AG04449 (cell line): ENCODE data around the gene SCD5.

ENCODE experiments used
- CTCF ChIA-PET: fragments of 350-600 bp; formaldehyde crosslinking; extraction: SDS; loops from one replicate; lab custom pipeline; 2021; ENCODE audit warnings: antibody characterized with exemption; lab: Yijun Ruan, JAX
- POLR2A ChIA-PET: fragments of 400-600, 350-600 bp; formaldehyde crosslinking; extraction: SDS; loops from one replicate; lab custom pipeline; 2020; ENCODE audit warnings: antibody characterized with exemption, inconsistent platforms; lab: Yijun Ruan, JAX
- DNase-seq: peaks from one replicate; pipeline ENCODE4 v3.0.0-alpha.2; 2010; ENCODE audit warnings: low read depth, low spot score
- H3K4me3 ChIP-seq: 2 replicates; pipeline ENCODE4 v1.5.1; 2011; ENCODE audit warnings: low read depth, mild to moderate bottlenecking, control low read depth, low read length
- CTCF ChIP-seq: IDR thresholded peaks from one replicate; pipeline ENCODE4 v1.5.1; 2011; ENCODE audit warnings: mild to moderate bottlenecking, moderate library complexity, low read length, control low read depth, inconsistent platforms; ENCODE audit not compliant: insufficient read depth; ENCODE audit errors: missing control alignments

Gene SCD5

GRCh38 chr4:82733636-82734035, 65.0 kb downstream of the SCD5 start:
- no peak overlapping the region for H3K4me3 ChIP-seq
- TF ChIP-seq CTCF, result no peak
- DNase-seq, result no peak
- ChIA-PET POLR2A (no interaction called here), CTCF (interaction anchor here (1.0 to 2.4 kb wide), 3 partner anchors 9 to 272 kb away, joined by 5 to 11 read pairs (median 8); no protein-coding TSS in a partner anchor)

GRCh38 chr4:82728301-82728700, 70.3 kb downstream of the SCD5 start:
- CTCF ChIA-PET, result interaction anchor here (1.4 kb wide), 1 partner anchor 10 kb away, joined by 10 read pairs; no protein-coding TSS in a partner anchor
- H3K4me3 ChIP-seq, result no peak overlapping the region
- TF ChIP-seq CTCF, result no peak
- no peak for DNase-seq
- POLR2A ChIA-PET, result no interaction called here

- ChIA-PET CTCF (interaction anchor here (0.6 to 1.3 kb wide), 2 partner anchors 11 to 12 kb away, joined by 3 read pairs; no protein-coding TSS in a partner anchor), POLR2A (no interaction called here)
- H3K4me3 ChIP-seq, result no peak overlapping the region
- TF ChIP-seq CTCF, result no peak
- no peak for DNase-seq
These were observed 72.0 kb downstream of the SCD5 start for GRCh38 chr4:82726596-82726995.

GRCh38 chr4:82721819-82722423, 76.7 kb downstream of the SCD5 start:
- no peak overlapping the region for H3K4me3 ChIP-seq
- POLR2A ChIA-PET, result no interaction called here
- no peak for DNase-seq
- CTCF ChIA-PET, result interaction anchor here (0.9 to 4.7 kb wide), 11 partner anchors 10 to 259 kb away, joined by 3 to 32 read pairs (median 6); partner anchors contain the start of gene SCD5
- TF ChIP-seq CTCF, result peak; percentile 51

GRCh38 chr4:82718162-82718940, 80.2 kb downstream of the SCD5 start:
- TF ChIP-seq CTCF, result no peak
- CTCF ChIA-PET, result interaction anchor here (0.6 kb wide), 1 partner anchor 20 kb away, joined by 5 read pairs; no protein-coding TSS in a partner anchor
- no peak for DNase-seq
- no peak overlapping the region for H3K4me3 ChIP-seq
- POLR2A ChIA-PET, result no interaction called here
